Thyroid gland (tissue), 4 donors: Measurements from ENCODE around the gene ZNF282. TPM values are rescaled to one million over a fixed set of nuclear protein-coding genes. Genes with fewer than 3 reads are reported as not detected.

Experiments used
- DNase-seq, 2 donors: peaks; one replicate each; pipeline ENCODE4 v3.0.0-alpha.2; 2019
- H3K27ac ChIP-seq, 3 donors: fragments of 200-600 bp; sonication (generic); 1 replicate in 2 of 3; 2 replicates in 1 of 3; pipeline ENCODE4 v1.5.1; 2016 to 2019; ENCODE audit warnings: mild to moderate bottlenecking in 1 of 3, moderate library complexity in 1 of 3
- H3K27me3 ChIP-seq: fragments of 200-600 bp; sonication (generic); one replicate; pipeline ENCODE4 v1.5.1; 2019
- H3K36me3 ChIP-seq, 2 donors: fragments of 200-600 bp; sonication (generic); one replicate each; pipeline ENCODE4 v1.5.1; 2016 to 2019
- H3K4me1 ChIP-seq, 2 donors: fragments of 200-600 bp; sonication (generic); one replicate each; pipeline ENCODE4 v1.5.1; 2017 to 2019
- H3K4me3 ChIP-seq, 3 donors: fragments of 200-600 bp; sonication (generic); replicated peaks in 1 of 3; 1 replicate in 2 of 3; 2 replicates in 1 of 3; pipeline ENCODE4 v1.5.1; 2016; ENCODE audit warnings: mild to moderate bottlenecking in 1 of 3
- H3K9me3 ChIP-seq: fragments of 200-600 bp; sonication (generic); one replicate; pipeline ENCODE4 v1.5.1; 2017
- POLR2A ChIP-seq, 2 donors: fragments of 450-650 bp; IDR thresholded peaks; one replicate each; pipeline ENCODE4 v1.6.1; 2017; ENCODE audit warnings: antibody characterized with exemption in 2 of 2, mild to moderate bottlenecking in 2 of 2, moderate library complexity in 1 of 2
- WGBS, 2 donors: methylation state at CpG; one replicate each; pipeline ENCODE4 v1.1.5; 2017; 5-methylcytosine and 5-hydroxymethylcytosine counted together
- intact Hi-C: fragments of 100-400 bp; cut with DNase I; formaldehyde crosslinking; loops from one replicate; pipeline ENCODE4 v1.15.1; 2023
- total RNA-seq, 4 donors: library from RNA; depleted of rRNA; stranded (reverse); fragments of >200 nt; gene quantifications; one replicate each; pipeline ENCODE4 v1.2.3, GENCODE V29; 2016
- TF ChIP-seq, protein P1 (sequence below), 6 experiments: fragments of 200-600 bp in 3 of 6; fragments of 450-650 bp in 3 of 6; sonication (generic) in 3 of 6; IDR thresholded peaks; one replicate each; pipeline ENCODE4 v1.5.1; 2016 to 2019; ENCODE audit warnings: antibody characterized with exemption in 6 of 6, mild to moderate bottlenecking in 2 of 6, inconsistent platforms in 1 of 6, moderate library complexity in 1 of 6

Gene ZNF282
- total RNA-seq, 4 donors from 2014 or later, result 13.8 to 28.5 (median 21.3) TPM

DNA sequence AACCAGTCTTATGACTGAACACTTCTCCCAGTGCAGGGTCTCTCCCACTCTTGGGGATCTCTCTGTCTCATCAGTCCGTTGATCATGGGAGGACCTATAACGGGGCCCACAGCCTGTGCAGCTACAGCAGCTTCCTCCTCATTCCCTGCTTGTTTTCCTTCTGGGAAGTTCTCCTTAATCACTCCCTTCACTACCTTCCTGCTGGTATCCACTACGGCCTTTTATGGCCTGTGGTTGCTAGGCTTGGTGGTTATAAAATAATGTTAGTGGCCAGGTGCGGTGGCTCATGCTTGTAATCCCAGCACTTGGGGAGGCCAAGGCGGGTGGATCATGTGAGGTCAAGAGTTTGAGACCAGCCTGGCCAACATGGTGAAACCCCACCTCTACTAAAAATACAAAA is 3.5 kb upstream of the ZNF282 start:
- H3K27me3 ChIP-seq, result no peaks in the 10 kb centered on the region
- no peaks in the 10 kb centered on the region for H3K36me3 ChIP-seq
- intact Hi-C loops, result no loop called here
- TF ChIP-seq, protein P1, sequence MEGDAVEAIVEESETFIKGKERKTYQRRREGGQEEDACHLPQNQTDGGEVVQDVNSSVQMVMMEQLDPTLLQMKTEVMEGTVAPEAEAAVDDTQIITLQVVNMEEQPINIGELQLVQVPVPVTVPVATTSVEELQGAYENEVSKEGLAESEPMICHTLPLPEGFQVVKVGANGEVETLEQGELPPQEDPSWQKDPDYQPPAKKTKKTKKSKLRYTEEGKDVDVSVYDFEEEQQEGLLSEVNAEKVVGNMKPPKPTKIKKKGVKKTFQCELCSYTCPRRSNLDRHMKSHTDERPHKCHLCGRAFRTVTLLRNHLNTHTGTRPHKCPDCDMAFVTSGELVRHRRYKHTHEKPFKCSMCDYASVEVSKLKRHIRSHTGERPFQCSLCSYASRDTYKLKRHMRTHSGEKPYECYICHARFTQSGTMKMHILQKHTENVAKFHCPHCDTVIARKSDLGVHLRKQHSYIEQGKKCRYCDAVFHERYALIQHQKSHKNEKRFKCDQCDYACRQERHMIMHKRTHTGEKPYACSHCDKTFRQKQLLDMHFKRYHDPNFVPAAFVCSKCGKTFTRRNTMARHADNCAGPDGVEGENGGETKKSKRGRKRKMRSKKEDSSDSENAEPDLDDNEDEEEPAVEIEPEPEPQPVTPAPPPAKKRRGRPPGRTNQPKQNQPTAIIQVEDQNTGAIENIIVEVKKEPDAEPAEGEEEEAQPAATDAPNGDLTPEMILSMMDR (IDR thresholded peaks at IDR 0.05), result no peak
- no peak for TF ChIP-seq POLR2A (IDR thresholded peaks at IDR 0.05)
- H3K4me1 ChIP-seq, result peaks cover 12 to 13% of the 10 kb centered on the region in 2 donors
- WGBS, 2 donors, result 65 to 68% methylated on average over 5 of the region's 5 CpGs
- no peak overlapping the region for H3K27ac ChIP-seq
- no peak for DNase-seq
- H3K9me3 ChIP-seq, result no peaks in the 10 kb centered on the region
- H3K4me3 ChIP-seq, result no peak overlapping the region

DNA sequence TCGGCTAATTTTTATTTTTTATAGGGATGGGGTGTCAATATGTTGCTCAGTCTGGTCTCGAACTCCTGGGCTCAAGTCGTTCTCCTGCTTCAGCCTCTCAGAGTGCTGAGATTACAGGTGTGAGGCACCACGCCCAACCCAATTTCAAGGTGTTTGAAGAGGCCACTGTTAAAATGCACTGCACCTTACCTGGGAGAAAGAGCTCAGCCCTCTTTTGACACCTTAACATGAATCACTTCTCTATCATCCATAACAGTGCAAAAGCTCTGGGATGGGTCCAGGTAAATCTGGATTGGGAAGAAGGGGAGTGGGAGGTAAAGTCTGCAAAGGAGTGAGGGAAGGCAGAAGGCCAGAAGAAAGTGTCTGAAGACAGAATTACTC is 557 bp upstream of the ZNF282 start:
- no peak for DNase-seq
- intact Hi-C loops, result no loop called here
- Histone ChIP-seq H3K9me3 (no peaks in the 10 kb centered on the region), H3K4me1 (peaks cover 17 to 19% of the 10 kb centered on the region in 2 donors), H3K27ac (peak overlapping the region; percentile 49 to 95 (median 90)), H3K36me3 (peaks cover 11 to 13% of the 10 kb centered on the region in 2 donors), H3K4me3 (peak overlapping the region in 2 of 3 donors; percentile 54 to 79), H3K27me3 (no peaks in the 10 kb centered on the region)
- TF ChIP-seq, protein P1 (IDR thresholded peaks at IDR 0.05), result no peak
- TF ChIP-seq POLR2A (IDR thresholded peaks at IDR 0.05), result no peak
- WGBS, 2 donors, result 72 to 77% methylated on average over 4 of the region's 4 CpGs

DNA sequence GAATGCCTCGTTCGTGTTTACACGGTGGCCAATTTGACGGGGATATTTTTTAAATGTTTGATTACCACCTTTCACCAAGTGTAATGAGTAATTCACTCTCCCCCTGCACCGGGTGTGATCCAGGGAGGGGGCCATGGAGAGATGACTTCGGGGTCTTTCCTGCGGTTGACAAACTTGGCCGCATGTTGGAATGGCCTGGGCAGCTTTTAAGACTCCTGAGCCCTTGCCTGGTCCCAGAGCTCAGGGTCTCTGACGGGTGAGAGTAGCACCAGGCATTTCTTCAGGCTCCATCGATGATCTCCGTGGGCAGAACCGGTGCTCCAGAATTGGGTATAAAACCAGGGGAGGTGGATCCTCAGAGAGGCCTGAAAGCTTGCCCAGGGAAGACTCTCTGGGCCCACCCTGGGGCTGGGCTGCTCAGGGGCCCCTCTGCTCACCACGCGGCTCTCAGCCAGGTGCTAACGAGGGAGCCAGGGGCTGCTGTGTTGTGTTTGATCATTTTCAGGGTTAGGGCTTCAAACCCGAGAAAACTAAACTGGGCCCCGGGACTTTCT is 882 bp downstream of the ZNF282 start:
- Histone ChIP-seq H3K9me3 (no peaks in the 10 kb centered on the region), H3K36me3 (peaks cover 20 to 27% of the 10 kb centered on the region in 2 donors), H3K27ac (peak overlapping the region; percentile 31 to 70 (median 60)), H3K4me3 (peak overlapping the region; percentile 14 to 54 (median 52)), H3K27me3 (no peaks in the 10 kb centered on the region), H3K4me1 (peaks cover 17 to 19% of the 10 kb centered on the region in 2 donors)
- DNase-seq, result peak; percentile 8 to 12
- 3 to 4% methylated on average over 14 to 17 of the region's 17 CpGs for WGBS, 2 donors
- TF ChIP-seq, protein P1 (IDR thresholded peaks at IDR 0.05), result no peak
- TF ChIP-seq POLR2A (IDR thresholded peaks at IDR 0.05), result no peak
- intact Hi-C loops, result no loop called here

DNA sequence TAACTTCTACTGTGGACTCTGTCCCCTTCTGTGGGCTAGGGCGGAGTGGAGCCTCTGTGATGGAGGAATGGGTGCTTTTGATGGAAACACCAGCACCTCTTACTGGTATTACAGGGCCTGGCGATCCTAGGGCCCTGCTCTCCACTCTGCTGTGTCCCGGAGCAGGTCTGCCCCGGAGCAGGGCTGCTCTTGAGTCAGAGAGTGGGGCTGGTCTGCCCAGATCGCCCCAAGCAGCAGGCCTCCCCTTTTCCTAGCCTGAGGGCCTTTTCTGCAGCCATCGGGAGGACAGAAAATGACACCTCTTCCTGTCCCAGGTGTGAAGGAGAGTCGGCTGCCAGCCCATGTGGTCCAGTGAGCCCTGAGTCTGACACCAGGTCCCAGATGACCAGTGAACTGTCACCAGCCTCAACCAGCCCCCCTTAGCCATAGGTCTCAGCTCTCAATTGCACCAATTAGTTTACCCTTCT is 1.4 kb downstream of the ZNF282 start:
- Histone ChIP-seq H3K4me3 (peak overlapping the region; percentile 14 to 54 (median 52)), H3K36me3 (peaks cover 20 to 32% of the 10 kb centered on the region in 2 donors), H3K27ac (peak overlapping the region in 2 of 3 donors; percentile 60 to 70), H3K27me3 (no peaks in the 10 kb centered on the region), H3K9me3 (no peaks in the 10 kb centered on the region), H3K4me1 (peaks cover 17 to 19% of the 10 kb centered on the region in 2 donors)
- TF ChIP-seq, protein P1 (IDR thresholded peaks at IDR 0.05), result no peak
- TF ChIP-seq POLR2A (IDR thresholded peaks at IDR 0.05), result no peak
- intact Hi-C loops, result no loop called here
- WGBS, 2 donors, result 16 to 33% methylated on average over 4 to 5 of the region's 7 CpGs
- peak; percentile 9 to 19 for DNase-seq

DNA sequence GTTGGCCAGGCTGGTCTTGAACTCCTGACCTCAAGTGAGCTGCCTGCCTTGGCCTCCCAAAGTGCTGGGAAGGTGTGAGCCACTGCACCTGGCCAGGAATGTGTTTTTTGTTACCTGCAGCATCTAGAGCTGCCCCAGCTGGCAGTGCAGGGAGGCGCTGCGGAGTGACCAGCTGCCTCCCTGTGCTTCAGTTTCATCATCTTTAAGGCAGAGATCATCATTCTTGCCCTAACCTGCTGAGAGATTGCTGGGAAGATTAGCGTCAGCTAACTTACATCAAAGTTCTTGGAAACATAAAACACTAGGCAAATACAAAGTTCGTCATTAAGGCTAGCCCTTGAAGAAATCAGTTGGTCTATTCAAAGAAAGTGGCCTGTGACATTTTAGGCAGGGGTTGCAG is 2.3 kb downstream of the ZNF282 start:
- Histone ChIP-seq H3K9me3 (no peaks in the 10 kb centered on the region), H3K27ac (no peak overlapping the region), H3K4me3 (no peak overlapping the region), H3K4me1 (peaks cover 17 to 24% of the 10 kb centered on the region in 2 donors), H3K27me3 (no peaks in the 10 kb centered on the region), H3K36me3 (peaks cover 20 to 38% of the 10 kb centered on the region in 2 donors)
- intact Hi-C loops, result no loop called here
- no peak for TF ChIP-seq POLR2A (IDR thresholded peaks at IDR 0.05)
- TF ChIP-seq, protein P1 (IDR thresholded peaks at IDR 0.05), result no peak
- WGBS, 2 donors, result 67 to 81% methylated on average over 4 of the region's 4 CpGs
- DNase-seq, result no peak
